Measurements from ENCODE around the gene FAM237B. TPM values are rescaled to one million over a fixed set of nuclear protein-coding genes. Genes with fewer than 3 reads are reported as not detected.

Gene FAM237B
- total RNA-seq, 2 experiments from 2014 or later: not detected

- H3K27ac Mint-ChIP-seq: no peak overlapping the region
- H3K4me1 Mint-ChIP-seq: peaks cover 6% of the 10 kb centered on the region
- H3K36me3 Mint-ChIP-seq: no peaks in the 10 kb centered on the region
- DNase-seq (no peak), ATAC-seq (ENCODE audit: low read depth) (no peak)
- H3K27me3 Mint-ChIP-seq: peaks cover 62% of the 10 kb centered on the region
- no peaks in the 10 kb centered on the region for H3K9me3 Mint-ChIP-seq
- POLR2A ChIA-PET: no interaction called here
- H3K4me3 Mint-ChIP-seq: no peak overlapping the region
These were observed 695 bp downstream of the FAM237B start for GRCh38 chr7:90320418-90320800.

- H3K27ac Mint-ChIP-seq: no peak overlapping the region
- H3K4me1 Mint-ChIP-seq: peaks cover 6% of the 10 kb centered on the region
- DNase-seq (no peak), ATAC-seq (ENCODE audit: low read depth) (no peak)
- POLR2A ChIA-PET: no interaction called here
- H3K9me3 Mint-ChIP-seq: no peaks in the 10 kb centered on the region
- H3K27me3 Mint-ChIP-seq: peaks cover 60% of the 10 kb centered on the region
- no peaks in the 10 kb centered on the region for H3K36me3 Mint-ChIP-seq
- H3K4me3 Mint-ChIP-seq: no peak overlapping the region
These were observed 1.1 kb downstream of the FAM237B start for GRCh38 chr7:90320014-90320413.

- ATAC-seq (ENCODE audit: low read depth) (no peak), DNase-seq (no peak)
- Mint-ChIP-seq H3K27me3 (peaks cover 21% of the 10 kb centered on the region), H3K36me3 (no peaks in the 10 kb centered on the region), H3K4me1 (no peaks in the 10 kb centered on the region), H3K9me3 (no peaks in the 10 kb centered on the region), H3K4me3 (no peak overlapping the region), H3K27ac (no peak overlapping the region)
- POLR2A ChIA-PET: no interaction called here
These were observed 7.2 kb downstream of the FAM237B start for GRCh38 chr7:90313907-90314306.

- H3K27ac Mint-ChIP-seq: no peak overlapping the region
- ATAC-seq (ENCODE audit: low read depth) (no peak), DNase-seq (no peak)
- H3K4me1 Mint-ChIP-seq: no peaks in the 10 kb centered on the region
- H3K36me3 Mint-ChIP-seq: no peaks in the 10 kb centered on the region
- no peak overlapping the region for H3K4me3 Mint-ChIP-seq
- no peaks in the 10 kb centered on the region for H3K9me3 Mint-ChIP-seq
- peaks cover 14% of the 10 kb centered on the region for H3K27me3 Mint-ChIP-seq
- POLR2A ChIA-PET: no interaction called here
These were observed 8.4 kb downstream of the FAM237B start for GRCh38 chr7:90312745-90313144.

GRCh38 chr7:90311175-90311574 is 9.9 kb downstream of the FAM237B start:
- DNase-seq (no peak), ATAC-seq (ENCODE audit: low read depth) (no peak)
- H3K27ac Mint-ChIP-seq: no peak overlapping the region
- no peak overlapping the region for H3K4me3 Mint-ChIP-seq
- H3K27me3 Mint-ChIP-seq: peaks cover 11% of the 10 kb centered on the region
- POLR2A ChIA-PET: no interaction called here
- no peaks in the 10 kb centered on the region for H3K4me1 Mint-ChIP-seq
- H3K9me3 Mint-ChIP-seq: no peaks in the 10 kb centered on the region
- no peaks in the 10 kb centered on the region for H3K36me3 Mint-ChIP-seq

GRCh38 chr7:90309872-90310271 is 11.2 kb downstream of the FAM237B start:
- POLR2A ChIA-PET: no interaction called here

GRCh38 chr7:90303241-90303640 is 17.9 kb downstream of the FAM237B start:
- POLR2A ChIA-PET: no interaction called here
- DNase-seq (no peak), ATAC-seq (ENCODE audit: low read depth) (no peak)
- no peak overlapping the region for H3K4me3 Mint-ChIP-seq
- no peaks in the 10 kb centered on the region for H3K36me3 Mint-ChIP-seq
- H3K9me3 Mint-ChIP-seq: no peaks in the 10 kb centered on the region
- no peak overlapping the region for H3K27ac Mint-ChIP-seq
- no peaks in the 10 kb centered on the region for H3K4me1 Mint-ChIP-seq
- H3K27me3 Mint-ChIP-seq: peaks cover 9% of the 10 kb centered on the region

More at GRCh38 chr7:90309872-90310271, 11.2 kb downstream of the FAM237B start:
- Mint-ChIP-seq H3K27ac (no peak overlapping the region), H3K36me3 (no peaks in the 10 kb centered on the region), H3K9me3 (no peaks in the 10 kb centered on the region), H3K27me3 (peaks cover 9% of the 10 kb centered on the region), H3K4me1 (no peaks in the 10 kb centered on the region), H3K4me3 (no peak overlapping the region)
- no peak for ATAC-seq (ENCODE audit: low read depth)
- DNase-seq: no peak

GRCh38 chr7:90298145-90299038 is 22.7 kb downstream of the FAM237B start:
- Mint-ChIP-seq H3K4me3 (no peak overlapping the region), H3K36me3 (no peaks in the 10 kb centered on the region), H3K4me1 (no peaks in the 10 kb centered on the region), H3K27me3 (peaks cover 10% of the 10 kb centered on the region), H3K27ac (no peak overlapping the region), H3K9me3 (no peaks in the 10 kb centered on the region)
- DNase-seq (no peak), ATAC-seq (ENCODE audit: low read depth) (no peak)
- POLR2A ChIA-PET: no interaction called here

GRCh38 chr7:90290244-90291113 is 30.6 kb downstream of the FAM237B start:
- no peaks in the 10 kb centered on the region for H3K36me3 Mint-ChIP-seq
- peaks cover 4% of the 10 kb centered on the region for H3K4me1 Mint-ChIP-seq
- peaks cover 5% of the 10 kb centered on the region for H3K27me3 Mint-ChIP-seq
- POLR2A ChIA-PET: interaction anchor here (0.7 kb wide), 1 partner anchor 130 kb away, joined by 3 read pairs; no protein-coding TSS in a partner anchor
- no peak overlapping the region for H3K27ac Mint-ChIP-seq
- H3K9me3 Mint-ChIP-seq: peaks cover 1% of the 10 kb centered on the region
- no peak for DNase-seq
- no peak overlapping the region for H3K4me3 Mint-ChIP-seq
- ATAC-seq (ENCODE audit: low read depth): no peak

- DNase-seq (no peak), ATAC-seq (ENCODE audit: low read depth) (no peak)
- Mint-ChIP-seq H3K27ac (no peak overlapping the region), H3K36me3 (no peaks in the 10 kb centered on the region), H3K9me3 (peaks cover 1% of the 10 kb centered on the region), H3K4me1 (peaks cover 7% of the 10 kb centered on the region), H3K27me3 (peaks cover 5% of the 10 kb centered on the region), H3K4me3 (no peak overlapping the region)
- POLR2A ChIA-PET: no interaction called here
These were observed 33.0 kb downstream of the FAM237B start for GRCh38 chr7:90288154-90288553.

GRCh38 chr7:90276033-90276728 is 44.9 kb downstream of the FAM237B start:
- Mint-ChIP-seq H3K9me3 (no peaks in the 10 kb centered on the region), H3K36me3 (no peaks in the 10 kb centered on the region), H3K27ac (no peak overlapping the region), H3K4me1 (no peaks in the 10 kb centered on the region), H3K4me3 (no peak overlapping the region), H3K27me3 (peaks cover 16% of the 10 kb centered on the region)
- ATAC-seq (ENCODE audit: low read depth) (no peak), DNase-seq (no peak)
- POLR2A ChIA-PET: no interaction called here

- POLR2A ChIA-PET: no interaction called here
- Mint-ChIP-seq H3K9me3 (no peaks in the 10 kb centered on the region), H3K27ac (no peak overlapping the region), H3K27me3 (peaks cover 13% of the 10 kb centered on the region), H3K4me1 (no peaks in the 10 kb centered on the region), H3K36me3 (no peaks in the 10 kb centered on the region), H3K4me3 (no peak overlapping the region)
- no peak for ATAC-seq (ENCODE audit: low read depth)
- DNase-seq: no peak
These were observed 46.9 kb downstream of the FAM237B start for GRCh38 chr7:90274161-90274560.

GRCh38 chr7:90272242-90272641 is 48.9 kb downstream of the FAM237B start:
- peaks cover 13% of the 10 kb centered on the region for H3K27me3 Mint-ChIP-seq
- no peaks in the 10 kb centered on the region for H3K4me1 Mint-ChIP-seq
- ATAC-seq (ENCODE audit: low read depth): no peak
- H3K4me3 Mint-ChIP-seq: no peak overlapping the region
- no peak for DNase-seq
- no peak overlapping the region for H3K27ac Mint-ChIP-seq
- H3K9me3 Mint-ChIP-seq: no peaks in the 10 kb centered on the region
- no peaks in the 10 kb centered on the region for H3K36me3 Mint-ChIP-seq
- POLR2A ChIA-PET: no interaction called here

All from activated naive CD8-positive, alpha-beta T cell treated with anti-CD3 and anti-CD28 coated beads, Interleukin-2, amount 10 ng/mL, durations not matched to agents 7 days and 5 days (primary cell).